HL-60/S4 (cell line): Measurements from ENCODE around the gene GNG10.
"Not testable (repeated sequence)": the region's sequence is repeated elsewhere in the genome, so short reads cannot be mapped to it uniquely, and the experiment has no call there.

Experiments used
- in situ Hi-C: fragments of 300-500 bp; cut with MboI; formaldehyde crosslinking; loops from 2 replicates; pipeline ENCODE4 v1.14.3; 2022; ENCODE audit warnings: low sequenced_read_pairs

GNG10 gene

GRCh38 chr9:111648066-111648465 is 13.3 kb upstream of the GNG10 start:
- in situ Hi-C loops, result no loop called here

GRCh38 chr9:111649016-111649415 is 12.4 kb upstream of the GNG10 start:
- in situ Hi-C loops, result no loop called here

- in situ Hi-C loops, result no loop called here
Observed at GRCh38 chr9:111657051-111657450, 4.4 kb upstream of the GNG10 start.

GRCh38 chr9:111658943-111659342 is 2.5 kb upstream of the GNG10 start:
- in situ Hi-C loops, result no loop called here

GRCh38 chr9:111659691-111660090 is 1.7 kb upstream of the GNG10 start:
- in situ Hi-C loops, result no loop called here

- in situ Hi-C loops, result no loop called here
Observed at GRCh38 chr9:111661802-111662521, 557 bp downstream of the GNG10 start.

- in situ Hi-C loops, result no loop called here
Observed at GRCh38 chr9:111662576-111663300, 1.3 kb downstream of the GNG10 start.

- in situ Hi-C loops, result no loop called here
Observed at GRCh38 chr9:111663301-111663823, 2.0 kb downstream of the GNG10 start.

GRCh38 chr9:111668026-111668573 is 6.7 kb downstream of the GNG10 start:
- in situ Hi-C loops, result no loop called here

- in situ Hi-C loops, result not testable (repeated sequence)
Observed at GRCh38 chr9:111668601-111669000, 7.2 kb downstream of the GNG10 start.

GRCh38 chr9:111674319-111674718 is 12.9 kb downstream of the GNG10 start:
- in situ Hi-C loops, result no loop called here

- in situ Hi-C loops, result no loop called here
Observed at GRCh38 chr9:111676116-111676515, 14.7 kb downstream of the GNG10 start.

- in situ Hi-C loops, result no loop called here
Observed at GRCh38 chr9:111678293-111678692, 16.9 kb downstream of the GNG10 start.

GRCh38 chr9:111679199-111679598 is 17.8 kb downstream of the GNG10 start:
- in situ Hi-C loops, result no loop called here

- in situ Hi-C loops, result no loop called here
Observed at GRCh38 chr9:111683392-111683791, 22.0 kb downstream of the GNG10 start.

GRCh38 chr9:111691672-111692329 is 30.4 kb downstream of the GNG10 start:
- in situ Hi-C loops, result no loop called here

- in situ Hi-C loops, result no loop called here
Observed at GRCh38 chr9:111696796-111697195, 35.4 kb downstream of the GNG10 start.

- in situ Hi-C loops, result no loop called here
Observed at GRCh38 chr9:111700776-111701175, 39.4 kb downstream of the GNG10 start.

GRCh38 chr9:111704503-111704902 is 43.1 kb downstream of the GNG10 start:
- in situ Hi-C loops, result no loop called here

- in situ Hi-C loops, result no loop called here
Observed at GRCh38 chr9:111711548-111711947, 50.1 kb downstream of the GNG10 start.

- in situ Hi-C loops, result no loop called here
Observed at GRCh38 chr9:111712369-111712768, 51.0 kb downstream of the GNG10 start.
